HCT116 (cell line): ENCODE data around the gene ZC3H15. TPM values are rescaled to one million over a fixed set of nuclear protein-coding genes. Genes with fewer than 3 reads are reported as not detected.

ENCODE experiments used
- ATAC-seq: fragments of 200-7000 bp; cut with Tn5 transposase; 2 replicates; pipeline ENCODE4 v1.9.1; 2020; ENCODE audit warnings: mild to moderate bottlenecking, moderate library complexity
- BruUV-seq: library from RNA; stranded (reverse); fragments of 400-500 nt; replicated peaks from 2 replicates; lab custom pipeline; 2021; lab: Mats Ljungman, UMichigan
- CTCF ChIA-PET: fragments of 300-600 bp; sonication (Branson Sonifier 250); formaldehyde crosslinking; loops from one replicate; lab custom pipeline; 2021; ENCODE audit warnings: antibody characterized with exemption; lab: Charles Lee
- POLR2A ChIA-PET: fragments of 300-600, 350-600 bp; sonication (Branson Sonifier 250); formaldehyde crosslinking; loops from one replicate; lab custom pipeline; 2021; ENCODE audit warnings: antibody characterized with exemption; lab: Charles Lee
- RAD21 ChIA-PET, 2 experiments: fragments of 300-600 bp; sonication (Branson Sonifier 250); formaldehyde crosslinking; loops; one replicate each; lab custom pipeline; 2023; ENCODE audit warnings: low total read pairs in 2 of 2; ENCODE audit not compliant: uncharacterized antibody in 2 of 2, unreplicated experiment in 2 of 2, low non-redundant PET in 1 of 2; lab: Charles Lee
- DNase-seq: peaks from one replicate; pipeline ENCODE4 v3.0.0-alpha.2; 2010; ENCODE audit warnings: low read depth, low spot score
- H2AFZ ChIP-seq: fragments of 200-600 bp; shearing (Covaris generic), sonication (generic); 2 replicates; pipeline ENCODE4 v1.6.1; 2017; ENCODE audit warnings: low read depth, mixed run types, mixed read lengths, antibody characterized with exemption, low read length; ENCODE audit not compliant: poor library complexity, severe bottlenecking
- H3K27ac ChIP-seq: 2 replicates; pipeline ENCODE4 v1.5.1; 2012; ENCODE audit warnings: low read depth, low read length
- H3K27me3 ChIP-seq: fragments of 200-600 bp; sonication (generic); 2 replicates; pipeline ENCODE4 v1.6.1; 2016; ENCODE audit warnings: mixed run types, low read length, mixed read lengths; ENCODE audit not compliant: insufficient read depth
- H3K36me3 ChIP-seq, 2 experiments: fragments of 200-500 bp in 1 of 2; fragments of 200-600 bp in 1 of 2; sonication (Bioruptor generic) in 1 of 2; sonication (generic) in 1 of 2; 2 replicates each; pipeline versions ENCODE4 v1.5.1 to v1.6.1; 2014 to 2016; ENCODE audit warnings: low read length in 2 of 2, inconsistent platforms in 1 of 2, mixed read lengths in 1 of 2, mixed run types in 1 of 2; ENCODE audit not compliant: insufficient read depth in 2 of 2, control insufficient read depth in 1 of 2
- H3K4me1 ChIP-seq, 2 experiments: fragments of 200-600 bp in 1 of 2; sonication (generic) in 1 of 2; 2 replicates each; pipeline versions ENCODE4 v1.5.1 to v1.6.1; 2012 to 2017; ENCODE audit warnings: low read length in 2 of 2, inconsistent platforms in 1 of 2, mild to moderate bottlenecking in 1 of 2, mixed read lengths in 1 of 2, mixed run types in 1 of 2, moderate library complexity in 1 of 2; ENCODE audit not compliant: insufficient read depth in 2 of 2, control insufficient read depth in 1 of 2
- H3K4me2 ChIP-seq: fragments of 200-600 bp; sonication (generic); 2 replicates; pipeline ENCODE4 v1.6.1; 2017; ENCODE audit warnings: mixed run types, low read length, mixed read lengths
- H3K4me3 ChIP-seq, 2 experiments: fragments of 200-600 bp in 1 of 2; sonication (generic) in 1 of 2; replicated peaks in 1 of 2; 2 replicates each; pipeline ENCODE4 v1.5.1; 2011 to 2016; ENCODE audit warnings: low read length in 2 of 2, control low read depth in 1 of 2, low read depth in 1 of 2, mild to moderate bottlenecking in 1 of 2, mixed read lengths in 1 of 2, mixed run types in 1 of 2
- H3K79me2 ChIP-seq: fragments of 200-600 bp; sonication (generic); 2 replicates; pipeline ENCODE4 v1.6.1; 2017; ENCODE audit warnings: mild to moderate bottlenecking, mixed run types, low read length, moderate library complexity, mixed read lengths; ENCODE audit not compliant: insufficient read depth
- H3K9ac ChIP-seq: fragments of 200-600 bp; sonication (generic); 2 replicates; pipeline ENCODE4 v1.6.1; 2016; ENCODE audit warnings: low read length, mixed read lengths
- H3K9me2 ChIP-seq: fragments of 200-600 bp; sonication (generic), shearing (Covaris generic); 2 replicates; pipeline ENCODE4 v1.6.1; 2017; ENCODE audit warnings: mixed run types, mild to moderate bottlenecking, moderate library complexity; ENCODE audit not compliant: insufficient read depth
- H3K9me3 ChIP-seq, 2 experiments: fragments of 200-500 bp in 1 of 2; fragments of 200-600 bp in 1 of 2; sonication (Bioruptor generic) in 1 of 2; sonication (generic) in 1 of 2; 2 replicates each; pipeline ENCODE4 v1.6.1; 2014 to 2017; ENCODE audit warnings: low read length in 2 of 2, mixed read lengths in 2 of 2, inconsistent platforms in 1 of 2, low read depth in 1 of 2, mild to moderate bottlenecking in 1 of 2, mixed run types in 1 of 2, moderate library complexity in 1 of 2; ENCODE audit not compliant: control insufficient read depth in 1 of 2, insufficient read depth in 1 of 2
- H4K20me1 ChIP-seq: fragments of 200-600 bp; sonication (generic), shearing (Covaris generic); 2 replicates; pipeline ENCODE4 v1.6.1; 2017; ENCODE audit warnings: mixed run types, mild to moderate bottlenecking, moderate library complexity; ENCODE audit not compliant: insufficient read depth
- CEBPB ChIP-seq: IDR thresholded peaks from 2 replicates; pipeline ENCODE4 v1.6.1; 2012; ENCODE audit warnings: low read depth
- CTCF ChIP-seq, 3 experiments: fragments of 200-600 bp in 1 of 3; sonication (generic) in 1 of 3; IDR thresholded peaks in 2 of 3; conservative IDR thresholded peaks in 1 of 3; 2 replicates each; pipeline ENCODE4 v1.5.1; 2012 to 2017; ENCODE audit warnings: low read depth in 2 of 3, low read length in 2 of 3, antibody characterized with exemption in 1 of 3, borderline replicate concordance in 1 of 3, control low read depth in 1 of 3, mild to moderate bottlenecking in 1 of 3, mixed read lengths in 1 of 3, mixed run types in 1 of 3, moderate library complexity in 1 of 3; ENCODE audit not compliant: insufficient read depth in 1 of 3
- EGR1 ChIP-seq: IDR thresholded peaks from 2 replicates; pipeline ENCODE4 v1.6.1; 2012; ENCODE audit warnings: low read depth
- ELF1 ChIP-seq: IDR thresholded peaks from 2 replicates; pipeline ENCODE4 v1.6.1; 2012; ENCODE audit warnings: low read depth, borderline replicate concordance
- EZH2phosphoT487 ChIP-seq: fragments of 200-600 bp; IDR thresholded peaks from 2 replicates; pipeline ENCODE4 v1.6.1; 2018; ENCODE audit warnings: antibody characterized with exemption, borderline replicate concordance
- FOSL1 ChIP-seq: IDR thresholded peaks from 2 replicates; pipeline ENCODE4 v1.6.1; 2012; ENCODE audit warnings: low read depth
- JUND ChIP-seq: IDR thresholded peaks from 2 replicates; pipeline ENCODE4 v1.6.1; 2012
- MAX ChIP-seq: IDR thresholded peaks from 2 replicates; pipeline ENCODE4 v1.6.1; 2012
- POLR2A ChIP-seq: IDR thresholded peaks from 2 replicates; pipeline ENCODE4 v1.7.0; 2011; ENCODE audit warnings: borderline replicate concordance; ENCODE audit not compliant: insufficient read depth, insufficient read length; ENCODE audit errors: extremely low read depth
- POLR2AphosphoS5 ChIP-seq: IDR thresholded peaks from 2 replicates; pipeline ENCODE4 v1.6.1; 2011; ENCODE audit warnings: mild to moderate bottlenecking, low read depth, low read length, moderate library complexity
- RAD21 ChIP-seq: IDR thresholded peaks from 2 replicates; pipeline ENCODE4 v1.6.1; 2012; ENCODE audit warnings: low read depth, mild to moderate bottlenecking
- REST ChIP-seq: IDR thresholded peaks from 2 replicates; pipeline ENCODE4 v1.6.1; 2012; ENCODE audit warnings: low read depth
- SP1 ChIP-seq: IDR thresholded peaks from 2 replicates; pipeline ENCODE4 v1.6.1; 2012; ENCODE audit warnings: low read depth
- YY1 ChIP-seq: IDR thresholded peaks from 2 replicates; pipeline ENCODE4 v1.6.1; 2011; ENCODE audit warnings: low read length, low read depth, moderate library complexity, mild to moderate bottlenecking; ENCODE audit not compliant: insufficient replicate concordance; ENCODE audit errors: extremely low read depth
- ZBTB33 ChIP-seq: IDR thresholded peaks from 2 replicates; pipeline ENCODE4 v1.6.1; 2011; ENCODE audit warnings: mild to moderate bottlenecking, low read length, moderate library complexity; ENCODE audit not compliant: insufficient replicate concordance; ENCODE audit errors: extremely low read depth
- ZFX ChIP-seq: fragments of 450-650 bp; IDR thresholded peaks from 2 replicates; pipeline ENCODE4 v1.6.1; 2017
- ZNF274 ChIP-seq: fragments of 200-500 bp; sonication (Bioruptor generic); IDR thresholded peaks from 2 replicates; pipeline ENCODE4 v1.6.1; 2014; ENCODE audit warnings: mild to moderate bottlenecking, low read depth, low read length, inconsistent platforms
- intact Hi-C: fragments of 100-400 bp; cut with micrococcal nuclease; formaldehyde crosslinking; loops from 2 replicates; pipeline ENCODE4 v1.10.0; 2022
- total RNA-seq: library from RNA; stranded (reverse); gene quantifications from one replicate; pipeline ENCODE4 v1.2.1, GENCODE V29; 2021; ENCODE audit not compliant: unreplicated experiment

Gene ZC3H15
- total RNA-seq, 1 experiment from 2014 or later = 75.2 TPM

- H3K27me3 ChIP-seq = no peaks in the 10 kb centered on the region
- ChIA-PET RAD21 (no interaction called here), POLR2A (no interaction called here), CTCF (interaction anchor here (1.8 kb wide), 1 partner anchor 35 kb away, joined by 4 read pairs; the partner anchor contains the start of gene ITGAV)
- H3K9ac ChIP-seq = no peak overlapping the region
- no peak overlapping the region for H3K27ac ChIP-seq
- H2AFZ ChIP-seq = no peak overlapping the region
- BruUV-seq = no TSS peak
- H3K9me3 ChIP-seq = no peaks in the 10 kb centered on the region
- H3K4me3 ChIP-seq = no peak overlapping the region
- TF ChIP-seq ZBTB33 (no peak), CEBPB (no peak), ZFX (no peak), RAD21 (no peak), JUND (no peak), CTCF (IDR thresholded peaks at IDR 0.05 in 2 of 3, conservative IDR thresholded peaks at IDR 0.05 in 1 of 3; ENCODE audit: borderline replicate concordance in 1 of 3, insufficient read depth in 1 of 3, low read depth in 2 of 3, low read length in 2 of 3) (no peak), REST (no peak), YY1 (no peak), ZNF274 (no peak), MAX (no peak), POLR2A (no peak), ELF1 (no peak), SP1 (no peak), POLR2AphosphoS5 (no peak), FOSL1 (no peak), EZH2phosphoT487 (no peak), EGR1 (no peak)
- intact Hi-C loops = no loop called here
- no peak overlapping the region for H3K4me2 ChIP-seq
- no peaks in the 10 kb centered on the region for H3K79me2 ChIP-seq
- H3K4me1 ChIP-seq = no peaks in the 10 kb centered on the region
- no peaks in the 10 kb centered on the region for H3K9me2 ChIP-seq
- no peaks in the 10 kb centered on the region for H4K20me1 ChIP-seq
- DNase-seq (no peak), ATAC-seq (no peak)
- H3K36me3 ChIP-seq = no peaks in the 10 kb centered on the region
These were observed 68.4 kb downstream of the ZC3H15 start for GRCh38 chr2:186554429-186554828.
